H1 (cell line): ENCODE data around the gene SSB. TPM values are rescaled to one million over a fixed set of nuclear protein-coding genes. Genes with fewer than 3 reads are reported as not detected.

ENCODE experiments used
- CTCF ChIA-PET: fragments of 300-600 bp; sonication (Branson Sonifier 250); formaldehyde crosslinking; loops from one replicate; lab custom pipeline; 2021; ENCODE audit not compliant: partially characterized antibody; lab: Charles Lee
- POLR2A ChIA-PET: fragments of 300-600 bp; sonication (Branson Sonifier 250); formaldehyde crosslinking; loops from one replicate; lab custom pipeline; 2021; ENCODE audit warnings: inconsistent platforms; ENCODE audit not compliant: partially characterized antibody; lab: Charles Lee
- DNase-seq, 2 experiments: peaks; one replicate each; pipeline versions ENCODE4 v3.0.0 to v3.0.0-alpha.2; 2010 to 2022; ENCODE audit warnings: low spot score in 2 of 2, low read depth in 1 of 2, mixed read lengths in 1 of 2
- FAIRE-seq: peaks from 2 replicates; lab custom pipeline; 2011; peaks lifted over from hg19 to GRCh38; lab: Jason Lieb, UNC
- H2AFZ ChIP-seq: 2 replicates; pipeline ENCODE4 v1.8.1; 2012; ENCODE audit warnings: low read length, inconsistent platforms
- H2AK5ac ChIP-seq: 2 replicates; pipeline ENCODE4 v1.6.1; 2013; ENCODE audit warnings: low read depth, low read length
- H2BK120ac ChIP-seq: replicated peaks from 2 replicates; pipeline ENCODE3; 2013; ENCODE audit warnings: low read depth, low read length, inconsistent platforms
- H2BK12ac ChIP-seq: 2 replicates; pipeline ENCODE4 v1.6.1; 2013; ENCODE audit warnings: low read depth, low read length
- H2BK15ac ChIP-seq: 2 replicates; pipeline ENCODE4 v1.6.1; 2013; ENCODE audit warnings: low read length
- H2BK20ac ChIP-seq: 2 replicates; pipeline ENCODE4 v1.6.1; 2013; ENCODE audit warnings: low read length
- H2BK5ac ChIP-seq: 2 replicates; pipeline ENCODE4 v1.6.1; 2013; ENCODE audit warnings: low read depth, low read length
- H3K14ac ChIP-seq: 2 replicates; pipeline ENCODE4 v1.6.1; 2013; ENCODE audit warnings: inconsistent platforms; ENCODE audit not compliant: insufficient read length
- H3K18ac ChIP-seq: 2 replicates; pipeline ENCODE4 v1.6.1; 2013; ENCODE audit warnings: low read length; ENCODE audit errors: extremely low read depth
- H3K23ac ChIP-seq: 2 replicates; pipeline ENCODE4 v1.6.1; 2013; ENCODE audit warnings: inconsistent platforms; ENCODE audit not compliant: insufficient read length
- H3K23me2 ChIP-seq: 2 replicates; pipeline ENCODE4 v1.6.1; 2013; ENCODE audit warnings: low read depth, low read length
- H3K27ac ChIP-seq: 2 replicates; pipeline ENCODE4 v1.6.1; 2011; ENCODE audit warnings: low read depth, low read length, inconsistent platforms
- H3K27me3 ChIP-seq, 4 experiments: replicated peaks in 1 of 4; 1 replicate in 1 of 4; 2 replicates in 3 of 4; pipeline versions ENCODE4 v1.6.1 to v1.8.1; 2011 to 2013; ENCODE audit warnings: low read length in 3 of 4, mild to moderate bottlenecking in 3 of 4, inconsistent platforms in 2 of 4, mixed read lengths in 2 of 4, moderate library complexity in 1 of 4; ENCODE audit not compliant: control insufficient read depth in 3 of 4, insufficient read depth in 3 of 4; ENCODE audit errors: extremely low read depth in 1 of 4
- H3K36me3 ChIP-seq, 4 experiments: 2 replicates each; pipeline versions ENCODE4 v1.6.1 to v1.8.1; 2011 to 2013; ENCODE audit warnings: mild to moderate bottlenecking in 4 of 4, low read length in 3 of 4, moderate library complexity in 2 of 4, control low read depth in 1 of 4, inconsistent platforms in 1 of 4; ENCODE audit not compliant: insufficient read depth in 4 of 4, control insufficient read depth in 2 of 4
- H3K4ac ChIP-seq: replicated peaks from 2 replicates; pipeline ENCODE3; 2013; ENCODE audit warnings: low read length, low read depth, mixed read lengths, inconsistent platforms; ENCODE audit not compliant: insufficient read length
- H3K4me1 ChIP-seq, 4 experiments: replicated peaks in 1 of 4; 1 replicate in 1 of 4; 2 replicates in 3 of 4; pipeline versions ENCODE4 v1.6.1 to v1.8.1; 2011 to 2013; ENCODE audit warnings: low read length in 3 of 4, inconsistent platforms in 2 of 4, mixed read lengths in 1 of 4; ENCODE audit not compliant: insufficient read depth in 4 of 4, control insufficient read depth in 3 of 4
- H3K4me2 ChIP-seq, 2 experiments: 2 replicates each; pipeline versions ENCODE4 v1.6.1 to v1.8.1; 2011 to 2013; ENCODE audit warnings: low read depth in 2 of 2, low read length in 2 of 2, control low read depth in 1 of 2, inconsistent platforms in 1 of 2, mild to moderate bottlenecking in 1 of 2; ENCODE audit not compliant: insufficient read depth in 1 of 2
- H3K4me3 ChIP-seq, 4 experiments: fragments of 200-600, 300-600 bp in 1 of 4; sonication (generic), shearing (Covaris generic), sonication (Bioruptor Twin) in 1 of 4; 2 replicates each; pipeline versions ENCODE4 v1.5.1 to v1.8.1; 2011 to 2016; ENCODE audit warnings: low read length in 4 of 4, low read depth in 3 of 4, control low read depth in 2 of 4, inconsistent platforms in 2 of 4, mild to moderate bottlenecking in 2 of 4, mixed read lengths in 1 of 4, moderate library complexity in 1 of 4; ENCODE audit not compliant: insufficient read depth in 2 of 4; ENCODE audit errors: extremely low read depth in 1 of 4
- H3K56ac ChIP-seq: replicated peaks from 2 replicates; pipeline ENCODE3; 2013; ENCODE audit warnings: low read depth, mild to moderate bottlenecking, mixed read lengths, low read length, inconsistent platforms; ENCODE audit not compliant: insufficient read length
- H3K79me1 ChIP-seq: 2 replicates; pipeline ENCODE4 v1.6.1; 2013; ENCODE audit warnings: low read depth, low read length, control low read depth
- H3K79me2 ChIP-seq, 2 experiments: 2 replicates each; pipeline versions ENCODE4 v1.6.1 to v1.8.1; 2012 to 2013; ENCODE audit warnings: low read length in 2 of 2, mild to moderate bottlenecking in 2 of 2, inconsistent platforms in 1 of 2; ENCODE audit not compliant: insufficient read depth in 2 of 2, control insufficient read depth in 1 of 2
- H3K9ac ChIP-seq, 4 experiments: replicated peaks in 1 of 4; 1 replicate in 1 of 4; 2 replicates in 3 of 4; pipeline versions ENCODE4 v1.6.1 to v1.8.1; 2011 to 2013; ENCODE audit warnings: low read depth in 3 of 4, low read length in 3 of 4, control low read depth in 2 of 4, mild to moderate bottlenecking in 2 of 4, moderate library complexity in 2 of 4, inconsistent platforms in 1 of 4; ENCODE audit errors: extremely low read depth in 1 of 4
- H3K9me3 ChIP-seq, 2 experiments: 2 replicates each; pipeline versions ENCODE4 v1.6.1 to v1.8.1; 2012 to 2013; ENCODE audit warnings: mild to moderate bottlenecking in 2 of 2, moderate library complexity in 2 of 2, control low read depth in 1 of 2, inconsistent platforms in 1 of 2, low read depth in 1 of 2, low read length in 1 of 2, mixed read lengths in 1 of 2; ENCODE audit not compliant: insufficient read depth in 2 of 2
- H4K20me1 ChIP-seq, 2 experiments: replicated peaks in 1 of 2; 2 replicates each; pipeline versions ENCODE3 to v1.8.1; 2011 to 2013; ENCODE audit warnings: inconsistent platforms in 2 of 2, low read length in 2 of 2, mild to moderate bottlenecking in 1 of 2; ENCODE audit not compliant: insufficient read depth in 2 of 2, control insufficient read depth in 1 of 2
- H4K5ac ChIP-seq: 2 replicates; pipeline ENCODE4 v1.6.1; 2013; ENCODE audit warnings: low read length, low read depth, mixed read lengths, inconsistent platforms; ENCODE audit not compliant: insufficient read length
- H4K8ac ChIP-seq: 2 replicates; pipeline ENCODE4 v1.8.0; 2013; ENCODE audit warnings: mild to moderate bottlenecking, moderate library complexity, low read length, inconsistent platforms; ENCODE audit not compliant: insufficient read depth; ENCODE audit errors: extremely low read depth
- H4K91ac ChIP-seq: replicated peaks from 2 replicates; pipeline ENCODE3; 2013; ENCODE audit warnings: low read length, mixed read lengths, inconsistent platforms; ENCODE audit not compliant: insufficient read length
- ASH2L ChIP-seq: fragments of 200-600, 300-600 bp; sonication (generic); IDR thresholded peaks from one replicate; pipeline ENCODE4 v1.7.1; 2017; ENCODE audit warnings: low read length
- CBX5 ChIP-seq: fragments of 300-800, 300-1000 bp; sonication (generic); IDR thresholded peaks from 2 replicates; pipeline ENCODE4 v1.7.1; 2016; ENCODE audit warnings: antibody characterized with exemption, low read length, low read depth
- CHD1 ChIP-seq: IDR thresholded peaks from 2 replicates; pipeline ENCODE4 v1.6.1; 2012; ENCODE audit warnings: low read depth, low read length, improper control_type of control experiment
- EZH2 ChIP-seq: fragments of 200-600 bp; sonication (generic); IDR thresholded peaks from 2 replicates; pipeline ENCODE4 v1.7.1; 2012; ENCODE audit warnings: low read depth, mild to moderate bottlenecking, moderate library complexity, low read length, inconsistent platforms; ENCODE audit not compliant: severe bottlenecking
- FOSL1 ChIP-seq: IDR thresholded peaks from 2 replicates; pipeline ENCODE4 v1.6.1; 2011; ENCODE audit warnings: mild to moderate bottlenecking, low read depth, low read length, moderate library complexity; ENCODE audit not compliant: insufficient read depth
- GTF2F1 ChIP-seq: IDR thresholded peaks from 2 replicates; pipeline ENCODE4 v1.6.1; 2012; ENCODE audit warnings: low read depth, low read length, improper control_type of control experiment, borderline replicate concordance
- MAX ChIP-seq: IDR thresholded peaks from 2 replicates; pipeline ENCODE4 v1.6.1; 2012; ENCODE audit warnings: inconsistent platforms
- POU5F1 ChIP-seq: IDR thresholded peaks from 2 replicates; pipeline ENCODE4 v1.6.1; 2011; ENCODE audit warnings: low read depth, mild to moderate bottlenecking, low read length, moderate library complexity
- SAP30 ChIP-seq: fragments of 300-600 bp; sonication (generic); IDR thresholded peaks from 2 replicates; pipeline ENCODE4 v1.7.1; 2012; ENCODE audit warnings: low read length, moderate library complexity, mild to moderate bottlenecking, inconsistent platforms; ENCODE audit not compliant: insufficient read depth, insufficient replicate concordance
- SRF ChIP-seq: IDR thresholded peaks from 2 replicates; pipeline ENCODE4 v1.6.1; 2011; ENCODE audit warnings: mild to moderate bottlenecking, low read depth, low read length, moderate library complexity
- SUZ12 ChIP-seq: fragments of 200-600 bp; sonication (generic); IDR thresholded peaks from 2 replicates; pipeline ENCODE4 v1.6.1; 2012; ENCODE audit warnings: mild to moderate bottlenecking, inconsistent platforms, low read length, moderate library complexity, mixed read lengths
- TCF12 ChIP-seq: IDR thresholded peaks from 2 replicates; pipeline ENCODE4 v1.6.1; 2011; ENCODE audit warnings: low read depth, mild to moderate bottlenecking, low read length
- USF2 ChIP-seq: IDR thresholded peaks from 2 replicates; pipeline ENCODE4 v1.6.1; 2011; ENCODE audit warnings: low read length, improper control_type of control experiment
- WGBS, 2 experiments: shearing (Covaris generic) in 1 of 2; methylation state at CpG; one replicate each; pipeline versions ENCODE4 v1.1.6 to v1.1.7; 2013 to 2015; ENCODE audit warnings: low lambda C conversion rate in 2 of 2, mixed read lengths in 2 of 2, inconsistent platforms in 1 of 2, low coverage in 1 of 2, missing lambda C conversion rate in 1 of 2; ENCODE audit not compliant: insufficient replicate concordance in 2 of 2, insufficient coverage in 1 of 2, insufficient read length in 1 of 2; ENCODE audit errors: extremely low coverage in 1 of 2, missing lambda C conversion rate in 1 of 2; 5-methylcytosine and 5-hydroxymethylcytosine counted together
- polyA plus RNA-seq, 7 experiments: library from polyadenylated mRNA; depleted of rRNA in 3 of 7; stranded (reverse) in 5 of 7; unstranded in 2 of 7; fragments of >200 nt in 5 of 7; fragments of 200-250 nt in 2 of 7; gene quantifications; 1 replicate in 5 of 7; 2 replicates in 1 of 7; 4 replicates in 1 of 7; pipeline versions ENCODE4 v1.2.1 to v1.2.3, GENCODE V29; 2011 to 2013; ENCODE audit warnings: missing spikeins in 2 of 7, mixed read lengths in 2 of 7
- total RNA-seq: library from RNA; stranded (reverse); fragmentation: NEBNext Ultra II Directional; extraction: Animal tissue kit (Norgen Biotek cat#: 25700); gene quantifications from 2 replicates; pipeline ENCODE4 v1.2.1, GENCODE V29; 2021

Gene SSB
- total and polyA plus RNA-seq, 2 of the 8 experiments (the other 6 are each of a cell fraction or from before 2014, with no cell fraction given) = 60.8 to 270 TPM

DNA sequence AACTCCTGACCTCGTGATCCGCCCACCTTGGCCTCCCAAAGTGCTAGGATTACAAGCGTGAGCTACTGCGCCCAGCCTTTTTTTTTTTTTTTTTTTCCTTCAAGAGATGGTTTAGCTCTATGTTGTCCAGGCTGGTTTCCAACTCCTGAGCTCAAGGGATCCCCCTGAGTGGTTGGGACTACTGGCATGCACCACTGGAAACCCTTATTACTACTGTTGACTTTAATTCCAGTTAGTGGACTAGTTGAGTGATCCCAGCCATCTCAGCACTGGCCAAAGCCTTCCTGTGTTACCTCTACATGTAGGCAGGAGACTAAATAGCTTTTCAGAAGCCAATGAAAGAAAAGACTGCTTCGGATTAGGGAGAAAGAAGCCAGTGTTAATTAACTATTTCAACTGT is 8.1 kb upstream of the SSB start:
- Histone ChIP-seq H3K23ac (no peak overlapping the region), H2AK5ac (no peak overlapping the region), H3K23me2 (no peaks in the 10 kb centered on the region; the same call in 1 of the 2 replicates), H4K91ac (no peak overlapping the region), H2BK15ac (no peak overlapping the region), H3K36me3 (no peaks in the 10 kb centered on the region), H2BK20ac (no peak overlapping the region), H3K27me3 (no peaks in the 10 kb centered on the region), H2BK12ac (no peak overlapping the region), H3K4me1 (peaks cover 0 to 12% (median 3%) of the 10 kb centered on the region in 4 experiments; a peak in 2 of 7 replicates), H4K8ac (no peak overlapping the region), H3K79me2 (no peaks in the 10 kb centered on the region), H3K9me3 (no peaks in the 10 kb centered on the region), H3K4me3 (no peak overlapping the region), H3K4ac (no peak overlapping the region), H3K27ac (no peak overlapping the region), H3K18ac (no peak overlapping the region), H3K4me2 (no peak overlapping the region), H3K79me1 (no peaks in the 10 kb centered on the region), H3K14ac (no peak overlapping the region), H3K56ac (no peak overlapping the region), H3K9ac (no peak overlapping the region), H4K5ac (no peak overlapping the region), H2BK5ac (no peak overlapping the region), H4K20me1 (no peaks in the 10 kb centered on the region), H2AFZ (no peak overlapping the region), H2BK120ac (peak overlapping the region; percentile 54)
- DNase-seq = no peak
- 82% methylated on average over 3 of the region's 5 CpGs; no CpG with 5 or more reads in 1 of the 2 experiments for WGBS, 2 experiments
- ChIA-PET POLR2A (interaction anchor here (0.8 to 1.5 kb wide), 4 partner anchors 8 to 206 kb away, joined by 3 read pairs; partner anchors contain the start of gene SSB), CTCF (interaction anchor here (0.5 to 2.7 kb wide), 8 partner anchors 13 to 218 kb away, joined by 3 to 10 read pairs (median 4); no protein-coding TSS in a partner anchor)
- FAIRE-seq = no peak
- TF ChIP-seq ASH2L = no peak
- no peak for TF ChIP-seq GTF2F1
- TF ChIP-seq SRF = no peak
- no peak for TF ChIP-seq SAP30
- TF ChIP-seq SUZ12 = no peak
- no peak for TF ChIP-seq TCF12
- TF ChIP-seq POU5F1 = no peak
- no peak for TF ChIP-seq CHD1
- TF ChIP-seq EZH2 = no peak
- no peak for TF ChIP-seq USF2
- TF ChIP-seq CBX5 = no peak
- no peak for TF ChIP-seq FOSL1
- no peak for TF ChIP-seq MAX
